OCI-LY1 (cell line): ENCODE results near the gene MROH9.

ENCODE experiments used
- H2AFZ ChIP-seq: fragments of 200-600 bp; sonication (generic), shearing (Covaris generic); 2 replicates; pipeline ENCODE4 v1.6.0; 2014; ENCODE audit warnings: antibody characterized with exemption, mild to moderate bottlenecking, low read length
- H3F3A ChIP-seq: fragments of 200-600 bp; sonication (generic), shearing (Covaris generic); 2 replicates; pipeline ENCODE4 v1.6.0; 2014; ENCODE audit warnings: mild to moderate bottlenecking, antibody characterized with exemption, low read length, moderate library complexity; ENCODE audit not compliant: insufficient read depth
- H3K27ac ChIP-seq: fragments of 200-600 bp; sonication (generic); 2 replicates; pipeline ENCODE4 v1.5.1; 2014; ENCODE audit warnings: low read length, mixed run types, mild to moderate bottlenecking, low read depth; ENCODE audit not compliant: poor library complexity, severe bottlenecking
- H3K27me3 ChIP-seq: fragments of 200-600 bp; sonication (generic); 2 replicates; pipeline ENCODE4 v1.6.0; 2014; ENCODE audit warnings: antibody characterized with exemption, mild to moderate bottlenecking, low read length, moderate library complexity; ENCODE audit not compliant: insufficient read depth
- H3K36me3 ChIP-seq: fragments of 200-600 bp; sonication (generic); 2 replicates; pipeline ENCODE4 v1.6.1; 2014; ENCODE audit warnings: mild to moderate bottlenecking, antibody characterized with exemption, low read length, moderate library complexity, mixed read lengths; ENCODE audit not compliant: insufficient read depth
- H3K4me1 ChIP-seq: fragments of 200-600 bp; sonication (generic); 2 replicates; pipeline ENCODE4 v1.5.1; 2014; ENCODE audit warnings: mild to moderate bottlenecking, low read length, moderate library complexity; ENCODE audit not compliant: insufficient read depth, severe bottlenecking
- H3K4me2 ChIP-seq: fragments of 200-600 bp; sonication (generic), shearing (Covaris generic); 2 replicates; pipeline ENCODE4 v1.6.1; 2014; ENCODE audit warnings: low read length
- H3K4me3 ChIP-seq: fragments of 200-600 bp; sonication (generic); 2 replicates; pipeline ENCODE4 v1.5.1; 2014; ENCODE audit warnings: low read length, low read depth, mild to moderate bottlenecking, mixed read lengths; ENCODE audit not compliant: poor library complexity, severe bottlenecking
- H3K79me2 ChIP-seq: fragments of 200-600 bp; shearing (Covaris generic); 2 replicates; pipeline ENCODE4 v1.6.1; 2016; ENCODE audit warnings: mixed run types, low read length, mixed read lengths; ENCODE audit not compliant: insufficient read depth
- H3K9ac ChIP-seq: fragments of 200-600 bp; sonication (generic), shearing (Covaris generic); 2 replicates; pipeline ENCODE4 v1.6.1; 2014; ENCODE audit warnings: mild to moderate bottlenecking, low read length, mixed read lengths
- H3K9me2 ChIP-seq: fragments of 200-600 bp; sonication (generic), shearing (Covaris generic); 2 replicates; pipeline ENCODE4 v1.6.1; 2014; ENCODE audit warnings: low read depth, mild to moderate bottlenecking, low read length, mixed read lengths
- H3K9me3 ChIP-seq: fragments of 200-600 bp; shearing (Covaris generic); 2 replicates; pipeline ENCODE4 v1.6.1; 2014; ENCODE audit warnings: low read length, mixed read lengths
- H4K20me1 ChIP-seq: fragments of 200-600 bp; sonication (generic), shearing (Covaris generic); 2 replicates; pipeline ENCODE4 v1.6.0; 2016; ENCODE audit warnings: mild to moderate bottlenecking, low read length; ENCODE audit not compliant: insufficient read depth
- CTCF ChIP-seq: fragments of 200-600 bp; sonication (generic), shearing (Covaris generic); IDR thresholded peaks from 2 replicates; pipeline ENCODE4 v1.5.1; 2017; ENCODE audit warnings: mild to moderate bottlenecking, antibody characterized with exemption, low read length, moderate library complexity, mixed read lengths
- EZH2 ChIP-seq: fragments of 200-600 bp; sonication (generic), shearing (Covaris generic); IDR thresholded peaks from 2 replicates; pipeline ENCODE4 v1.8.0; 2017; ENCODE audit warnings: borderline replicate concordance, mixed run types, mild to moderate bottlenecking, antibody characterized with exemption, low read length, moderate library complexity, mixed read lengths

Gene MROH9

DNA sequence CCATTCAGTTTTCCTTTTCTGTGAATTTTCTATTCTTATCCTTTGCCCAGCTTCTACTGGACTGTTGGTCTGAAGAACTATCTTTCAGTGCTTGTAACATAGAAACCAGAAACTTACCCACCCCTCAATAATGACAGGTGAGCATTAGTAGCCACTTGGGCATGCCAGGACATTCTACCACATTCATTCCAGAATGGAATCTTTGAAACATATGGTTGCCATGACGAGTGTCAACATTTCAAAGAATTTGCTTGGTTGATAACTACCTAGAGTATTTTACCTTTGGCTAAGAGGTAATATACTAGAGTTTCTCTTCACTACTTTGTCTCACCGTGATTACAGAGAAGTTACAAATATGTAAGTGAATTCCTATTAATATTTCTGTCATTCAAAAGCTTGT, at the start of gene MROH9:
Gene MROH9, plus strand, starts transcription at position 304 of the 400 bp plus-strand sequence. CDS start 10,023 bp downstream, outside the sequence.
- Histone ChIP-seq H3K9ac (no peak within 1 kb of the TSS), H3K9me3 (no peaks in the 10 kb centered on the region), H3K9me2 (no peaks in the 10 kb centered on the region), H3K4me2 (no peak within 1 kb of the TSS), H3K4me3 (no peak within 1 kb of the TSS), H3K27me3 (no peaks in the 10 kb centered on the region), H3K27ac (no peak within 1 kb of the TSS), H3K4me1 (no peaks in the 10 kb centered on the region), H3F3A (no peaks in the 10 kb centered on the region), H3K79me2 (no peaks in the 10 kb centered on the region), H3K36me3 (no peaks in the 10 kb centered on the region), H2AFZ (no peak within 1 kb of the TSS), H4K20me1 (no peaks in the 10 kb centered on the region)
- TF ChIP-seq EZH2 (no peak), CTCF (no peak)

GRCh38 chr1:170885551-170885950, 49.8 kb upstream of the MROH9 start:
- no peaks in the 10 kb centered on the region for H3K9me2 ChIP-seq
- no peak overlapping the region for H3K4me2 ChIP-seq
- no peaks in the 10 kb centered on the region for H3K4me1 ChIP-seq
- no peaks in the 10 kb centered on the region for H3K36me3 ChIP-seq
- no peaks in the 10 kb centered on the region for H3K27me3 ChIP-seq
- H3K27ac ChIP-seq = no peak overlapping the region
- no peaks in the 10 kb centered on the region for H3F3A ChIP-seq
- H2AFZ ChIP-seq = no peak overlapping the region
- H3K4me3 ChIP-seq = no peak overlapping the region
- H3K9me3 ChIP-seq = no peaks in the 10 kb centered on the region
- no peaks in the 10 kb centered on the region for H3K79me2 ChIP-seq
- H4K20me1 ChIP-seq = no peaks in the 10 kb centered on the region
- TF ChIP-seq CTCF = no peak
- TF ChIP-seq EZH2 = no peak
- H3K9ac ChIP-seq = no peak overlapping the region

- TF ChIP-seq CTCF (no peak), EZH2 (no peak)
- H3K27ac ChIP-seq = no peak overlapping the region
Measured at GRCh38 chr1:170886460-170886859, 48.9 kb upstream of the MROH9 start.

More at GRCh38 chr1:170886460-170886859, 48.9 kb upstream of the MROH9 start:
- H4K20me1 ChIP-seq = no peaks in the 10 kb centered on the region
- no peaks in the 10 kb centered on the region for H3K9me2 ChIP-seq
- no peak overlapping the region for H3K4me2 ChIP-seq
- no peaks in the 10 kb centered on the region for H3K36me3 ChIP-seq
- no peak overlapping the region for H3K9ac ChIP-seq
- H3K27me3 ChIP-seq = no peaks in the 10 kb centered on the region
- no peaks in the 10 kb centered on the region for H3K4me1 ChIP-seq
- H3K79me2 ChIP-seq = no peaks in the 10 kb centered on the region
- no peaks in the 10 kb centered on the region for H3F3A ChIP-seq
- no peak overlapping the region for H3K4me3 ChIP-seq
- no peaks in the 10 kb centered on the region for H3K9me3 ChIP-seq
- H2AFZ ChIP-seq = no peak overlapping the region
